Measurements from ENCODE around the gene RIC3.

RIC3 gene

DNA sequence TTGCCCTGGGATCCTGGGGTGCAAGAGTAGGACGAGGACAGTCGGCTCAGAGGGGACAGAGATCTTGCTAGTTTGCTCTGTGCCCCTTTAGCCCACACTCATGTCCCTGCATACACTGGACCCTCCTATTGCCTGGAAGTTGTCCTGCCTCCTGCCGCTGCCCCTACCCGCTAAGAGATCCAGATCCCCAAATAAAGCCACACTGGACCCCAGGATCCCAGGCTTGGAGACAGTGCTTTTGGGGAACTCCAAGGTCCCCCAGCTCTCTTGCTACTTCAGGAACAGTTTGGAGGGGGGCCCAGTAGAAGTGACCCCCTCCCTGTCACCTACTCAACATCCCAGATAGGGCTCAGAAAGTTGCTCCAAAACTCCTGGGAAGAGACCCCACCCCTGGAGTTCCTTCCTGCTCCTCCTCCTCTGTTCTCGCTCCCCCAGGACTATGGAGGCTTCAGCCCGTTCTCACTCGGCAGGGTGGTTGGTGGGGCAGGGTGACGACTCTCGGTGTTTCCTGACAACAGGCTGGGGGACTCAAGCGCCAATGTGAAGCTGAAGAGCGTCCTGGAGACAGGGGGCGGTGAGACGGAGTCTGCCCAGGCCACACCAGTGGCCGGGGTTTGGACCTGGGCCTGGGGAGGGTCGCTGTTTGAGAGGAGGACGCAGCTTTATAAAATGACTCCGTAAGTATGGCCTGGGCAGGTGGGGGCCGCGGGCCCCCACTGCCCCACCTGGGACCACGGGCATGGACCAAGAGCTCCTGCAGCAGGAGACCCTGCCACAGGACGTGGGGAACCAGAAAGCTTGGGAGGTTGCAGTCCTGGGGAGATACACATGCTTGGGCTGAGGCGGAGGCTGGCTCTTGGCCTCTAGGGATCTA, 107.0 kb downstream of the RIC3 start:
- no peaks in the 10 kb centered on the region for H3K9me3 ChIP-seq (ENCODE audit: low read length)
- H3K4me3 ChIP-seq (ENCODE audit: low read length): no peak overlapping the region
- peaks cover 9% of the 10 kb centered on the region for H3K4me1 ChIP-seq (ENCODE audit: insufficient read depth, low read length)

DNA sequence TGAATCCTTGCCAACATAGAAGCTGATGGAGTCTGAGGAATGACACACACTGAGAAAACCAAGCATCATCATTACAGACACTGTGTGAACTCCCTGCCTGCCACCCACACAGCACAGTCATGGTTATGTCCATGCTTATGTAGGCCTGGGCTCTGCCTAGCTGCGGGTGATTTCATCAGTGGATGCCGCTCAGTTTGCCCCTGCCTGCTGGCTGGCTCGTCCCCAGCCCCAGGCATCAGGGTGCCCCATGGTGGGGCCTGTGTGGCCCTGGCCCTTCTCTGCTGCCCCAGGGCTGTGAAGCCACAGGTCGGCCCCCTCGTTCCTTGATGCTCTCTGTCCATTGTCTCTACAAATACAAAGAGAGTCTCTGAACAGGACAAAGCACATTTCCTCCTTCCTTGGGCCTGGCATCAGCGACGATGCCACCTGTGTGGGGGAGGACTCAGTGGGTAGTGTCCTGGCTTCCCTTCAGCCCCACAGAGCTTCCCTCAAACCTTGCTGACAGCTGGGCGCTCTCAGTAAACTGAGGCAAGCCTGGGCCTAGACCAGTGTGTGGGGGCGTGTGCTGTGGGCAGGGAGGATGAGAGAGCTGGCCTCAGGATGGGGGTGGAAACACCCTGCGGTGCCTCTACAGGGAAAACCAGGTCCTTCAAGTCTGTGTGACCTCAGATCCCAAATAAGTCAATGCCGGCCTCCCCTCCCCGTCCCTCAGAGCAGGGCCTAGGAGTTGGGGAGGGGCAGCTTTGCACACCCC, 107.8 kb downstream of the RIC3 start:
- Histone ChIP-seq H3K9me3 (ENCODE audit: low read length) (no peaks in the 10 kb centered on the region), H3K27me3 (ENCODE audit: insufficient read depth, low read length) (peaks cover 12% of the 10 kb centered on the region), H2AFZ (ENCODE audit: low read depth, low read length) (no peak overlapping the region), H3K36me3 (ENCODE audit: insufficient read depth, low read length) (no peaks in the 10 kb centered on the region), H3K4me1 (ENCODE audit: insufficient read depth, low read length) (peaks cover 9% of the 10 kb centered on the region), H3K4me3 (ENCODE audit: low read length) (no peak overlapping the region)

More for the DNA sequence above, 107.0 kb downstream of the RIC3 start:
- Histone ChIP-seq H3K36me3 (ENCODE audit: insufficient read depth, low read length) (no peaks in the 10 kb centered on the region), H3K27me3 (ENCODE audit: insufficient read depth, low read length) (peaks cover 13% of the 10 kb centered on the region), H2AFZ (ENCODE audit: low read depth, low read length) (no peak overlapping the region)

DNA sequence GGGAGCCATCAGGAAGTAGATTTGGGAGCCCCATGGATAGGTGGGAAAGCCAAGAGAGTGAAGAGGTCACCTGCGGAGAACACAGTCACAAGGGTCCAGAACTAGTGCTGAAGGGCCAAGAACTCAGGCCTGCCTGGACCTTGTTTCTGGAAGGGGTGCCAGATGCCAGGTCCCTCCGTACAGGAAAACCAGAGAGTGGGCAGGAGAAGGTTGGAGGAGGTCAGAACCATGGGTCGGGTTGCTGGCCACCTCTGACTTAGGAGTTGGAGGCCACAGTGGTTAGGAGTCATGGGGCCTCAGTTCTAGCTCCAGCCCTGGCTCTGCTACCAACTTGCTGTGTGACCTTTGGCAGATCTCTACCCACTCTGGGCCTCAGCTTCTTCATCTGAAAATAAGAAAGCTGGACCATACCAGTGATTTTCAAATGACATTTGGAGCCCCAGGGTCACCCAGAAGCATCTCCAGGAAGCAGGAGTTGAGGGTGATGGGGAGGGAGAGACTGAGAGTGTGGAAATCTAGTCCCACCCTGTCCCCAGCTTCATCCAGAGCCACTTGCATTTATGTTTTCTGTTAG, 108.6 kb downstream of the RIC3 start:
- H3K4me3 ChIP-seq (ENCODE audit: low read length): no peak overlapping the region
- H3K4me1 ChIP-seq (ENCODE audit: insufficient read depth, low read length): peaks cover 9% of the 10 kb centered on the region
- no peak overlapping the region for H2AFZ ChIP-seq (ENCODE audit: low read depth, low read length)
- no peaks in the 10 kb centered on the region for H3K36me3 ChIP-seq (ENCODE audit: insufficient read depth, low read length)
- H3K27me3 ChIP-seq (ENCODE audit: insufficient read depth, low read length): peaks cover 12% of the 10 kb centered on the region
- no peaks in the 10 kb centered on the region for H3K9me3 ChIP-seq (ENCODE audit: low read length)

DNA sequence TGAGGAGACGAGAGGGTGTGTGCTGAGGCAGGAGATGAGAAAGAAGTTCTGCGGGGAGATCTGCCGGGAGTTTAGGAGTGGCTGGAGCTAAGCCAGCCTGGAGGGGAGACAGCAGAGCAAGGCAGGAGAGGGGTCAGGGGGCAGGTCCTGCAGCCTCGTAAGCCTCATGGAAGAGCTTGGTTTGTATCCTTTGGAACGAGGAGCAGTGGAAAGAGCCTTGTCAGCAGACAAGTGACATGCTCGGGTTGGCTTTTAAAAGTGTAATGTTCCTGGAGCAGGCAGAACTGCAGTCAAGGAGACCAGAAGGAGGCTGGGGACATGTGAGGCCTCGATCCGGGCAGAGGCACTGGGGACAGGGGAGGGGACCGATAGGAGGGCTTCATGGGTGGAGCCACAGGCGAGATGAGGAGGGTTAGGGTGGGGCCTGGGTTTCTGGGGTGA, 109.2 kb downstream of the RIC3 start:
- H3K4me3 ChIP-seq (ENCODE audit: low read length): no peak overlapping the region
- no peaks in the 10 kb centered on the region for H3K9me3 ChIP-seq (ENCODE audit: low read length)
- H3K27me3 ChIP-seq (ENCODE audit: insufficient read depth, low read length): peaks cover 12% of the 10 kb centered on the region
- peaks cover 9% of the 10 kb centered on the region for H3K4me1 ChIP-seq (ENCODE audit: insufficient read depth, low read length)
- no peak overlapping the region for H2AFZ ChIP-seq (ENCODE audit: low read depth, low read length)
- H3K36me3 ChIP-seq (ENCODE audit: insufficient read depth, low read length): no peaks in the 10 kb centered on the region

DNA sequence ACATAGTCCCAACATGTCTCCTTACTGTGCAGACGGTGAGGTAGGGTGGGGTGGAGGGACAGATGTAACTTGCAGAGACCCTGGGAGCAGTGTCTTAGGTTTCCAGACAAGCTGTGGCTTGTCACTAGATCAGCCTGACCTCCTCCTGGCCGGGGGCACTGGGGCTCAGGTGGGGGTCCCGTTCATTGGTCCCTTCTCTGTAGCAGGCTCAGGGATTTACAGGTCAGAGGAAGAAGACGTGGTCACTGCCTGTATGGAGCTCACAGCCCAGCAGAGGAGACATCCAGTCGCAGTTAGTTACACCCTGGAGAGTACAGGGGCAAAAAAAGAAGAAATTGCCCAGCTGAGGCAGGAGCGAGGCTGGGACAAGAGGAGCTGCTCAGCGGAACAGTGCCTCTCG, 109.8 kb downstream of the RIC3 start:
- Histone ChIP-seq H3K4me1 (ENCODE audit: insufficient read depth, low read length) (peaks cover 9% of the 10 kb centered on the region), H2AFZ (ENCODE audit: low read depth, low read length) (no peak overlapping the region), H3K4me3 (ENCODE audit: low read length) (no peak overlapping the region), H3K9me3 (ENCODE audit: low read length) (no peaks in the 10 kb centered on the region), H3K27me3 (ENCODE audit: insufficient read depth, low read length) (peaks cover 9% of the 10 kb centered on the region), H3K36me3 (ENCODE audit: insufficient read depth, low read length) (no peaks in the 10 kb centered on the region)

DNA sequence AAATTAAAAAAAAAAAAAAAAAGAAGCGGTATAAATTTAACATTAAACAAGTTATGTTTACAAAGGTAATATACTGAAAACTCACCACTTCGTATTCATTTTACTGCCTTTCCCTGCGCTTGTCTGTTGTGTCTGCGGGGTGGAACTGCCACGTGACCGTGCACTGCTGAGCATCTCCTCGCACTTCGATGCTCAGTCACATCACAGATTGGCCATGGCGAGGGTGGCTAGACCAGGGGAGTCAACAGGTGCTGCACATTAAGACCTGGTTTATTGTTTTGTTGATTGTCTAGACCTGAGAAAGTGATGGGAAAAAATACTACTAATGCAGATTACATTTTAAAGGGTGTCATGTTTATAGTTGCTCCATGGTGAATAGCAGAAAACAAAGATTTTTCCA, 110.6 kb downstream of the RIC3 start:
- Histone ChIP-seq H3K27me3 (ENCODE audit: insufficient read depth, low read length) (peaks cover 7% of the 10 kb centered on the region), H3K4me3 (ENCODE audit: low read length) (no peak overlapping the region), H3K4me1 (ENCODE audit: insufficient read depth, low read length) (peaks cover 9% of the 10 kb centered on the region), H3K36me3 (ENCODE audit: insufficient read depth, low read length) (no peaks in the 10 kb centered on the region), H3K9me3 (ENCODE audit: low read length) (no peaks in the 10 kb centered on the region), H2AFZ (ENCODE audit: low read depth, low read length) (no peak overlapping the region)

DNA sequence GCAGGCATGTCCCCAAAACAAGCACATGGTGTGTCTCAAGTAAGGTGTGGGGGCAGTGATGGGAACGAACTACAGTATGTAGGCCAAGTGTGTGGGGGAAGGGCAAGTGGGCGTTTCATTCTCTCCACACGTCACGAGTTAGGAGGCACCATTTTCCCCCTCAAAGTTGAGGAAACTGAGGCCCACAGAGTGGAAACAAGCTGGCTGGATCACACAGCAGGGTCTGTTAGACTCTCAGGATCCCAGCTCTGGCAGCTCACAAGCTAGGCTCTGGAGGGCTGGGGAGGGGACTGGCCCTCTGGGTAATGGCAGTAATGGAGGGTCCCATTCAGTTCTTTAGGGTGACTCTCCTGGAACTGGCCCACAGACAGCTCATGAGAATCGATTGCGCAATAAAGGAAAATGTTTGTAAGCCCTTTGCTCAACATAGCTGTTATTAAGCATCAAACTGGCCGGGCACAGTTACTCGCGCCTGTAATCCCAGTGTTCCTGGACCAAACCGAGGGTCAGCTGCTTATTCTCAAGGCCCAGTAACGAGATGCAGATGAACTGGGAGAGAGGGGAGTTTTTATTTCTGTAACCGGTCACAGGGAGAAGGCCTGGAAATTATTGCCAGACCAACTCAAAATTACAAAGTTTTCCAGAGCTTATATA, 111.9 kb downstream of the RIC3 start:
- Histone ChIP-seq H3K9me3 (ENCODE audit: low read length) (no peaks in the 10 kb centered on the region), H2AFZ (ENCODE audit: low read depth, low read length) (no peak overlapping the region), H3K4me3 (ENCODE audit: low read length) (no peak overlapping the region), H3K36me3 (ENCODE audit: insufficient read depth, low read length) (no peaks in the 10 kb centered on the region), H3K4me1 (ENCODE audit: insufficient read depth, low read length) (peaks cover 9% of the 10 kb centered on the region), H3K27me3 (ENCODE audit: insufficient read depth, low read length) (peaks cover 4% of the 10 kb centered on the region)
